Fibroblast of skin of left quadriceps (primary cell): ENCODE results near the gene ANKRD66.

Experiments used
- DNase-seq, 2 experiments: peaks; one replicate each; pipeline ENCODE4 v3.0.0-alpha.2; 2013; ENCODE audit warnings: low read depth in 2 of 2

ANKRD66 gene

GRCh38 chr6:46790355-46790874 is 43.7 kb downstream of the ANKRD66 start:
- no peak for DNase-seq

DNA sequence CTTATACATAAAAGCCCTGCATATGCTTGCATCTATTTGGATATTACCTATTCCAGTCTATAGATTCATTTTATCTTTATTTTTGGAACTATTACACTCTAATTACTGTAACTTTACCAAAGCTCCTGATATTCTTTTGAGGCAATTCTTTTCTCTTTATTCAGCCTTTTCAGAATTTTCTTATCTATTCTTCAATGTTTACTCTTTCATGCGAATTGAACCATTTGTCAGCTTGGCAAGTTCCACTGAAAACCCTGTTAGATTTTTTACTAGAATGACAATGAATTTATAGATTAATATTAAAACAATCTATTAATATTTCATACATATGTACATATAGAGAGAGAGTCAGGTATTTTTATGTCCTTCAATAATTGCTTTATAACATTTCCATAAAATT is 45.9 kb downstream of the ANKRD66 start:
- no peak for DNase-seq

GRCh38 chr6:46793138-46793537 is 46.4 kb downstream of the ANKRD66 start, which contains the start of gene MEP1A:
TSS of gene MEP1A (plus strand) at chr6:46793389. CDS start at chr6:46793399, 10 bp downstream.
- no peak for DNase-seq

DNA sequence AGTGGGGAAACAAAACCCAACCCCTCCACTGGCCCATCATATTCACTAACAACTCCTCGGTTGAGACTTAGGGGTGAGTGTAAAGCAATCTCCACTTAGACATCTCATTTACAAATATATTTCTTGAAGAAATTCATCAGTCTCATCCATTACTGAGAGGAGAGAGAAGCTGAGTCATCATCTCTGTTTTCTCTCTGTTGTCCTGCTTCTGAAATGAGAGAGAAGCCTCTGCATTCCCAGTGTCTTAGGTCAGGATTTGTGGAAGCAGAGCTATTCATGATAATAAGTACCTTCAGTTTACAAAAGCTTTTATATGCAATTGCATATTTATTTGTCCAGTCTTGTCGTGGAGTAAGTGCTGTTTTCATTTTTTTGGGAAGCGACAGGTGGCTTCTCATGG is 47.3 kb downstream of the ANKRD66 start:
- no peak for DNase-seq

DNA sequence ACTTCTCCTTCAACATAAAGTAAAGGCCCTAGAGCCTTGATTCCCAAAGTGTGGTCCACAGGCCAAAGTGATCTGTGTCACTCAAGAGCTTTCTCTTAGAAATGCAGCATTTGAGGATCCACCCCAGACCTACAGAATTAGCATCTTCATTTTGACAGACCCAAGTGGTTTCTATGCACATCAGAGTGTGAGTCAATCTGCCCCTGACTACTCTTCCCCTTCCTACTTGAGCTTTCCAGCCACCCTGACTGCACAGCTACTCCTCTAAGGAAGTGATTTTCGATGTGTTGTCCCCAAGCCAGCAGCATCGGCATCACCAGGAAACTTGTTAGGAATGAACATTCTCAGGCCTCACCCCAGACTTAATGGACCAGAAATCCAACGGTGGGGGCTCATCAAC is 49.1 kb downstream of the ANKRD66 start:
- DNase-seq, result no peak

DNA sequence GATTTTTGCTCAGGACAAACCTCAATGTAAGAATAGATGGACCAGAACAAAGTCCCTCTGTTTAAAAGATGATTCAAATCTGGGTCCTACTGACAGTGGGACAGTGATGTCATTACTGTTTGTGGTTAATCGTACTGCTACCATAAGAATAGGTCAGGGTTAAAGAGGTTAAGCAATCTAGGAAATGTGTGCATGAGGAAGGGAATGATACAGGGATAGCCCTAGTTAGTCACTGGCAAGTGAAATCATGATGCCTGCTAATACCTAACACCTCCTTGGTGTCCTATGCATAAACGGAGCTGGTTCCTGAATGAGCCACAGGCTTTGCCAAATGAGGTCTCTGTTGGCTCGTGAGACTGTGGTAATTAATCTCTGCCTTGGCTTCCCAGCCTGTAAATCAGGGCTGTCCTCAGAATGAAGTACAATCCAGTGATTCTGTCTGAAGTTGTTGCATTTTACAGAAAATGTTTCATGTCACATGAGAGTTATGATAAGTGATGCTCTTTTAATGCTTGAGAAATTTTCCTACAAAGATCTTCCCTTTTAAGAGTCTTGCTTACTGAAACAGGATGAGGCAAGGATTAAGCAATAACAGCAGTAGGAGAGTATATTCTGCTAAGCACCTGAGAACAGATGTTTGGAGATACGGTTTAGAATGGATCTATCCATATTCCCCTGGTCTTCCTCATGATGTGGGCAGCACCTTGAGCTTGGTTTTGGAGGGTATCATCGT is 50.3 kb downstream of the ANKRD66 start:
- DNase-seq, result no peak

- no peak for DNase-seq
These were observed 52.9 kb downstream of the ANKRD66 start for GRCh38 chr6:46799657-46800056.

DNA sequence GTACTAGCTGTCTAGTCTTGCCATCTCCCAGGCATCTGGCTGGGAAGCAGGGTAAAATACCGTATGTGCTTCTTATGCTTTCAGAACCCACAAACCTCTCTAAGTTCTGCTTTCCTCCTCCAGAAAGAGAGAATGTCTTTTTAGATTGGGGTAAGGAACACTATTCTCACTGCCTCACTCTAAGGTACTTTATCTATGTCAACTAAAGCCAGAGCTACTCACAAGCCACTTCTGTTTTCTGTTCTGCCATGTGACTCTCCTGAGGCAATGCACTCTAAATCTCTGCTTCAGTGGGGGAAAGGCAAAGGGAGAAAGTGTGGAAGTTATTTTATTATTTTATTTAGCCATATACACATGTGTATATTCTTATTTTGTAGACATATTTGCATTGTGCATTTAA is 62.1 kb downstream of the ANKRD66 start:
- no peak for DNase-seq
